Activated T-helper 1 cell treated with anti-CD3 and anti-CD28 coated beads, Interleukin-12 subunit alpha, Interleukin-12 subunit beta, Interleukin-2, Interleukin-4 antibody, amounts not matched to agents 30 ng/mL and 10 ng/mL and 1 ng/mL, durations not matched to agents 14 hours and 24 hours and 36 hours (primary cell): ENCODE data around the gene PPP3CA. TPM values are rescaled to one million over a fixed set of nuclear protein-coding genes. Genes with fewer than 3 reads are reported as not detected.
"Not testable (repeated sequence)": the region's sequence is repeated elsewhere in the genome, so short reads cannot be mapped to it uniquely, and the experiment has no call there.

Experiments used
- DNase-seq: peaks from one replicate; pipeline ENCODE4 v3.0.0; 2021; ENCODE audit warnings: low spot score
- H3K27ac Mint-ChIP-seq: one replicate; pipeline ENCODE4 v1.8.0; 2021; ENCODE audit warnings: mild to moderate bottlenecking, mixed read lengths
- H3K27me3 Mint-ChIP-seq: one replicate; pipeline ENCODE4 v1.8.0; 2022; ENCODE audit warnings: mild to moderate bottlenecking, moderate library complexity, mixed read lengths; ENCODE audit not compliant: insufficient read depth
- H3K36me3 Mint-ChIP-seq: one replicate; pipeline ENCODE4 v1.8.0; 2021; ENCODE audit warnings: low read depth, mixed read lengths
- H3K4me1 Mint-ChIP-seq: one replicate; pipeline ENCODE4 v1.8.0; 2021; ENCODE audit warnings: low read depth, mixed read lengths
- H3K4me3 Mint-ChIP-seq: one replicate; pipeline ENCODE4 v1.8.0; 2021; ENCODE audit warnings: mild to moderate bottlenecking, moderate library complexity, mixed read lengths
- H3K9me3 Mint-ChIP-seq: one replicate; pipeline ENCODE4 v1.8.0; 2021; ENCODE audit warnings: mixed read lengths
- intact Hi-C: fragments of 100-400 bp; cut with micrococcal nuclease; formaldehyde crosslinking; loops from one replicate; pipeline ENCODE4 v1.15.1; 2024
- total RNA-seq: library from RNA; stranded (reverse); gene quantifications from 2 replicates; pipeline ENCODE4 v1.2.3, GENCODE V29; 2022

PPP3CA gene
- total RNA-seq, 1 donor from 2014 or later: 11.3 TPM

- H3K36me3 Mint-ChIP-seq: peaks cover 4% of the 10 kb centered on the region
- H3K27me3 Mint-ChIP-seq: peaks cover 5% of the 10 kb centered on the region
- no peak overlapping the region for H3K4me3 Mint-ChIP-seq
- no peak overlapping the region for H3K27ac Mint-ChIP-seq
- no peak for DNase-seq
- intact Hi-C loops: no loop called here
- H3K4me1 Mint-ChIP-seq: peaks cover 18% of the 10 kb centered on the region
- H3K9me3 Mint-ChIP-seq: no peaks in the 10 kb centered on the region
These were observed 88.4 kb downstream of the PPP3CA start for GRCh38 chr4:101258883-101259282.

- H3K4me3 Mint-ChIP-seq: no peak overlapping the region
- no peak overlapping the region for H3K27ac Mint-ChIP-seq
- H3K36me3 Mint-ChIP-seq: peaks cover 4% of the 10 kb centered on the region
- H3K9me3 Mint-ChIP-seq: no peaks in the 10 kb centered on the region
- H3K27me3 Mint-ChIP-seq: no peaks in the 10 kb centered on the region
- intact Hi-C loops: no loop called here
- H3K4me1 Mint-ChIP-seq: peaks cover 18% of the 10 kb centered on the region
- DNase-seq: no peak
These were observed 91.1 kb downstream of the PPP3CA start for GRCh38 chr4:101256222-101256621.

GRCh38 chr4:101254776-101255175 is 92.5 kb downstream of the PPP3CA start:
- H3K27me3 Mint-ChIP-seq: no peaks in the 10 kb centered on the region
- H3K4me1 Mint-ChIP-seq: peaks cover 16% of the 10 kb centered on the region
- H3K9me3 Mint-ChIP-seq: no peaks in the 10 kb centered on the region
- H3K36me3 Mint-ChIP-seq: peaks cover 1% of the 10 kb centered on the region
- no peak overlapping the region for H3K27ac Mint-ChIP-seq
- H3K4me3 Mint-ChIP-seq: no peak overlapping the region
- intact Hi-C loops: no loop called here
- no peak for DNase-seq

GRCh38 chr4:101253121-101253520 is 94.2 kb downstream of the PPP3CA start:
- Mint-ChIP-seq H3K9me3 (no peaks in the 10 kb centered on the region), H3K36me3 (no peaks in the 10 kb centered on the region), H3K4me3 (no peak overlapping the region), H3K27ac (no peak overlapping the region), H3K27me3 (no peaks in the 10 kb centered on the region), H3K4me1 (peaks cover 3% of the 10 kb centered on the region)
- intact Hi-C loops: no loop called here
- no peak for DNase-seq

- H3K4me3 Mint-ChIP-seq: no peak overlapping the region
- intact Hi-C loops: no loop called here
- peaks cover 3% of the 10 kb centered on the region for H3K4me1 Mint-ChIP-seq
- no peak overlapping the region for H3K27ac Mint-ChIP-seq
- no peak for DNase-seq
- H3K9me3 Mint-ChIP-seq: no peaks in the 10 kb centered on the region
- H3K27me3 Mint-ChIP-seq: no peaks in the 10 kb centered on the region
- H3K36me3 Mint-ChIP-seq: no peaks in the 10 kb centered on the region
These were observed 94.6 kb downstream of the PPP3CA start for GRCh38 chr4:101252721-101253120.

- no peak for DNase-seq
- Mint-ChIP-seq H3K27ac (no peak overlapping the region), H3K4me3 (no peak overlapping the region), H3K4me1 (peaks cover 3% of the 10 kb centered on the region), H3K9me3 (no peaks in the 10 kb centered on the region), H3K36me3 (no peaks in the 10 kb centered on the region), H3K27me3 (no peaks in the 10 kb centered on the region)
- intact Hi-C loops: no loop called here
These were observed 96.1 kb downstream of the PPP3CA start for GRCh38 chr4:101251261-101251660.

- peaks cover 1% of the 10 kb centered on the region for H3K36me3 Mint-ChIP-seq
- H3K4me3 Mint-ChIP-seq: no peak overlapping the region
- no peak overlapping the region for H3K27ac Mint-ChIP-seq
- peaks cover 6% of the 10 kb centered on the region for H3K27me3 Mint-ChIP-seq
- intact Hi-C loops: no loop called here
- no peaks in the 10 kb centered on the region for H3K4me1 Mint-ChIP-seq
- H3K9me3 Mint-ChIP-seq: no peaks in the 10 kb centered on the region
- DNase-seq: no peak
These were observed 103.0 kb downstream of the PPP3CA start for GRCh38 chr4:101244349-101244748.

GRCh38 chr4:101242441-101242840 is 104.9 kb downstream of the PPP3CA start:
- no peak for DNase-seq
- Mint-ChIP-seq H3K4me3 (no peak overlapping the region), H3K36me3 (peaks cover 1% of the 10 kb centered on the region), H3K9me3 (no peaks in the 10 kb centered on the region), H3K27ac (no peak overlapping the region), H3K27me3 (peaks cover 6% of the 10 kb centered on the region), H3K4me1 (no peaks in the 10 kb centered on the region)
- intact Hi-C loops: no loop called here

- Mint-ChIP-seq H3K4me3 (no peak overlapping the region), H3K27ac (no peak overlapping the region), H3K36me3 (no peaks in the 10 kb centered on the region), H3K27me3 (peaks cover 4% of the 10 kb centered on the region), H3K4me1 (no peaks in the 10 kb centered on the region), H3K9me3 (no peaks in the 10 kb centered on the region)
- intact Hi-C loops: no loop called here
- no peak for DNase-seq
These were observed 107.2 kb downstream of the PPP3CA start for GRCh38 chr4:101240099-101240498.

- H3K9me3 Mint-ChIP-seq: no peaks in the 10 kb centered on the region
- intact Hi-C loops: no loop called here
- no peak overlapping the region for H3K4me3 Mint-ChIP-seq
- H3K27me3 Mint-ChIP-seq: peaks cover 4% of the 10 kb centered on the region
- DNase-seq: no peak
- H3K4me1 Mint-ChIP-seq: no peaks in the 10 kb centered on the region
- H3K36me3 Mint-ChIP-seq: no peaks in the 10 kb centered on the region
- no peak overlapping the region for H3K27ac Mint-ChIP-seq
These were observed 107.7 kb downstream of the PPP3CA start for GRCh38 chr4:101239665-101240064.

GRCh38 chr4:101238706-101239105 is 108.6 kb downstream of the PPP3CA start:
- H3K4me3 Mint-ChIP-seq: no peak overlapping the region
- no peaks in the 10 kb centered on the region for H3K4me1 Mint-ChIP-seq
- intact Hi-C loops: no loop called here
- no peaks in the 10 kb centered on the region for H3K36me3 Mint-ChIP-seq
- no peaks in the 10 kb centered on the region for H3K27me3 Mint-ChIP-seq
- H3K27ac Mint-ChIP-seq: no peak overlapping the region
- H3K9me3 Mint-ChIP-seq: no peaks in the 10 kb centered on the region
- no peak for DNase-seq

- Mint-ChIP-seq H3K4me1 (no peaks in the 10 kb centered on the region), H3K36me3 (no peaks in the 10 kb centered on the region), H3K9me3 (no peaks in the 10 kb centered on the region), H3K4me3 (no peak overlapping the region), H3K27ac (no peak overlapping the region), H3K27me3 (no peaks in the 10 kb centered on the region)
- intact Hi-C loops: no loop called here
- DNase-seq: no peak
These were observed 109.6 kb downstream of the PPP3CA start for GRCh38 chr4:101237773-101238172.

- Mint-ChIP-seq H3K9me3 (no peaks in the 10 kb centered on the region), H3K4me1 (no peaks in the 10 kb centered on the region), H3K27ac (no peak overlapping the region), H3K27me3 (no peaks in the 10 kb centered on the region), H3K36me3 (peaks cover 1% of the 10 kb centered on the region), H3K4me3 (no peak overlapping the region)
- intact Hi-C loops: no loop called here
- no peak for DNase-seq
These were observed 111.2 kb downstream of the PPP3CA start for GRCh38 chr4:101236097-101236496.

- DNase-seq, H3K27me3 Mint-ChIP-seq, H3K4me1 Mint-ChIP-seq, H3K36me3 Mint-ChIP-seq, H3K27ac Mint-ChIP-seq, H3K9me3 Mint-ChIP-seq, H3K4me3 Mint-ChIP-seq, intact Hi-C loops: not testable (repeated sequence)
These were observed 113.2 kb downstream of the PPP3CA start for GRCh38 chr4:101234141-101234540.
